Measurements from ENCODE around the gene CLEC7A.

CLEC7A gene

DNA sequence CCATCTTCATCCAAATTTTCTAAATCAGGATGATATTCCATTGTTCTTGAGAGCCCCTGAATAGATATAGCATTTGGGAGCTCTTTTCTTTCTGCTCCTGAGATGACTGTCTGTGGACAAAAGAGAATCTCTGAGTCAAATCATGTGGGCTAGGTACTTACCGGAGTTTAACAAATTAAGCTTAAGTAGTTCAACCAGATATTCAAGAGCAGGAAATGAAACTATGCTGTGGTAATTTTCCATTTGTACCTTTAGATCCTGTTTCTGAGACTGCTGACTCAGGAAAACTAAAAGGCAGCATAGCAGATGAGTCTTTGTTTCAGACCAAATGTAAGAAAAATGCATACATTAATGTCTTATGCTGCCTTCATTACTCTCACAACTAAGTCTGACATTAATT, at the start of gene CLEC7A:
TSS of gene CLEC7A (minus strand) at position 158 of the 400 bp plus-strand sequence. CDS start at position 41, 117 bp downstream.
- in situ Hi-C loops (cut with MboI; ENCODE audit: low sequenced_read_pairs, unreplicated experiment), result loop anchor here (25.0 kb wide), 1 partner anchor 318 kb away; no protein-coding TSS in a partner anchor
- TF ChIP-seq, protein P1, sequence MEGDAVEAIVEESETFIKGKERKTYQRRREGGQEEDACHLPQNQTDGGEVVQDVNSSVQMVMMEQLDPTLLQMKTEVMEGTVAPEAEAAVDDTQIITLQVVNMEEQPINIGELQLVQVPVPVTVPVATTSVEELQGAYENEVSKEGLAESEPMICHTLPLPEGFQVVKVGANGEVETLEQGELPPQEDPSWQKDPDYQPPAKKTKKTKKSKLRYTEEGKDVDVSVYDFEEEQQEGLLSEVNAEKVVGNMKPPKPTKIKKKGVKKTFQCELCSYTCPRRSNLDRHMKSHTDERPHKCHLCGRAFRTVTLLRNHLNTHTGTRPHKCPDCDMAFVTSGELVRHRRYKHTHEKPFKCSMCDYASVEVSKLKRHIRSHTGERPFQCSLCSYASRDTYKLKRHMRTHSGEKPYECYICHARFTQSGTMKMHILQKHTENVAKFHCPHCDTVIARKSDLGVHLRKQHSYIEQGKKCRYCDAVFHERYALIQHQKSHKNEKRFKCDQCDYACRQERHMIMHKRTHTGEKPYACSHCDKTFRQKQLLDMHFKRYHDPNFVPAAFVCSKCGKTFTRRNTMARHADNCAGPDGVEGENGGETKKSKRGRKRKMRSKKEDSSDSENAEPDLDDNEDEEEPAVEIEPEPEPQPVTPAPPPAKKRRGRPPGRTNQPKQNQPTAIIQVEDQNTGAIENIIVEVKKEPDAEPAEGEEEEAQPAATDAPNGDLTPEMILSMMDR (IDR thresholded peaks at IDR 0.05; ENCODE audit: borderline replicate concordance, control extremely low read depth, extremely low read depth, insufficient read depth, missing control alignments), result no peak
- peak; percentile 52 for DNase-seq (ENCODE audit: low spot score)

DNA sequence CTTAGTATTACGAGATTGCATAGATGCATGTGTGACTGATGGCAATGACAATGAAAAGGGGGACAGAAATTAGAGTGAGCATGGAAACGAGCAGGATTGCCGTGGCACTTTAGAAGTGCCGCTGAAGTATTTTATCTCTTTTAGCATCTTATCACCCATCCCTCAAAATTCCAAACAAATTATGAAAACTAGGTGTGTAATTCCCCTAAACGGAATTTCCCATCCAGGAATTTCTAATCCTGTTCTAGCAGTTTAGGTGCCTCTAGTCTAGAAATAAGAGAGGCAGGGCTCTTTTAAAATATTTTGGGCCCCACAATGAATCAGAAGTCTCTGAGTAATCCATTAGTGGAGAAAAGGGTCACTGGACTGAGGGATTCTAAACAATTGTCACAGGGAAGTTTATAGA, 49.8 kb upstream of the CLEC7A start:
- TF ChIP-seq, protein P1 (IDR thresholded peaks at IDR 0.05; ENCODE audit: borderline replicate concordance, control extremely low read depth, extremely low read depth, insufficient read depth, missing control alignments), result no peak
- no peak for DNase-seq (ENCODE audit: low spot score)
- in situ Hi-C loops (cut with MboI; ENCODE audit: low sequenced_read_pairs, unreplicated experiment), result no loop called here

DNA sequence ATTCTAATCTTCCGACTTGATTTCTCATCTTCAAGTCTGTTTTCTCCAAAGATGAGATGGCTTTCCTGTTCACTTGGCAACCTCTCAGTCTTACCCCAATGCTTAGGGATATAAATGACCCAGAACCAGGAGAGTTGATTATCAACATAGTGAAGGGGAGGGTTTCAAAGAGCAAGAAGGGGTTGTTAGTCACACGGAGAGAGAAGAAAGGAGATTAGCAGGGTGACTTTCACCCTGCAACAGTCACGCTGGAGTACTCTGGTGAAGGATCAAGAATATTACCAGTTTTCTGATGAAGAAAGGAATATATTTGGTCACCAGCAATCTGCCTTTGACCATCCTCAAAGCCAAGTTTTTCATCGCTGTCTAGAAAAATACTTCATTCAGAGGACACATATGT, 48.8 kb upstream of the CLEC7A start, which contains the start of gene TMEM52B:
TSS of gene TMEM52B (plus strand) at position 212 of the 400 bp plus-strand sequence. CDS start 543 bp downstream, outside the sequence.
- in situ Hi-C loops (cut with MboI; ENCODE audit: low sequenced_read_pairs, unreplicated experiment), result no loop called here
- no peak for DNase-seq (ENCODE audit: low spot score)
- TF ChIP-seq, protein P1 (IDR thresholded peaks at IDR 0.05; ENCODE audit: borderline replicate concordance, control extremely low read depth, extremely low read depth, insufficient read depth, missing control alignments), result no peak

DNA sequence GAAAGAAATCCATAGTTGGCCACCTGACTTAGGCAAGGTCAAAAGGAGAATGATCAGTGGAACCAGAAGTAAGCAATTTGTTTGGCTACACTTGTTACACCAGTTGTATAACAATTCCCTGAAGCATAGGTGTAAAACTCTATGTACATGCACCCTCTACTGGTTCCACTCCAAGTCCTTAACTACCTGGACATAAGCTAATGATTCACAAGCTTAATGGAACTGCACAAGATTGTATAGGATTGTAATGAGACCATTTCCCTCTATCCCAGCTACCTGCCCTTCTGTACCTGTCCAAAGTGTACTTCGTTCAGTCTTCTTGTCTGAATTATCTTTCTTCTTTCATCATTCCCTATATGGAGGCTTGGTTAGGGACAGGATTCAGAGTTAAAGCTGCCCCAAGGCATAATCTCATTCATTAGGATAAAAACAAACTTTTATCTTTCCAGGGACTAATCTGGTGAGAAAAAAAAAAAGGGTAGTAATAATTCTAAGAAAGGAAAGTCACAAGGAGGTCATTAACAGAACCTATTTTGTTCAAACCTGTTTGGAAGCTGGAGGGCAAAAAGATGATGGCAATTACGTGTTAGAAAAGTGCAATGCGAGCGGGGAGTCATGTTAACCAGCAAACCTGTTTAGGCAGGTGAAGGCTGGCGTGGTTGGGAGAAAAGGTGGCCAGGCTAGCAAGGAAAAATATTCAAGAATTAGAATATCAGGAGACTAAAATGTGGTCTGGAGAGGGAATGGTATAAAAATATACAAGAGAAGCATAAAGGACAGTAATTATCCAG, 46.0 kb upstream of the CLEC7A start:
- no peak for DNase-seq (ENCODE audit: low spot score)
- TF ChIP-seq, protein P1 (IDR thresholded peaks at IDR 0.05; ENCODE audit: borderline replicate concordance, control extremely low read depth, extremely low read depth, insufficient read depth, missing control alignments), result no peak
- in situ Hi-C loops (cut with MboI; ENCODE audit: low sequenced_read_pairs, unreplicated experiment), result no loop called here

DNA sequence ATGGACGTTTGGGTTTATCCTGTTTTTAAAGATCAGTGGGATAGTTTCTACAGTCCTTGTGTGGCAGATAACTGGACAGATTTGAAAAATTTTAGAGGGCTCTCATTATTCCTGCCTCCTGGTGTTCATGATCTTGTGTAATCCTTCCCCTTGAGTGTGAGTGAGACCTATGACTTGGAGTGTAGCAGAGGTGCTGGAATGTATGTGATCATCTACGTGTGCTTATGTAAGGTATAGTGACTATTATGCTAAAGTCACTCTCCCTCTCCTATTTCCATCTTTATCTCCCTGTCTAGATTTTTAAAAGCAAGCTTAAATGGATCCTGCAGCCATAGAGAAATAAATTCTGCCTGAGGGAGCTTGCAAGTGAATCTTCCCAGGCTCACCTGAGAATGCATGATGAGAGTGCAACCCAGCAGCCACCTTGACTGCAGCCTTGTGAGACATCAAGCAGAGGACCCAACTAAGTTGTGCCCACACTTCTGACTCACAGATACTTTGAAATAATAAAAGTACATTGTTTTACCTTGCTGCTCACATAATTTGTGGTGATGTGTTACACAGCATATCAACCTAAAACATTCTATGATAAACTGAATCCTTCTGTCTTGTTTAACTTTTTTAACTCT, 45.1 kb upstream of the CLEC7A start:
- TF ChIP-seq, protein P1 (IDR thresholded peaks at IDR 0.05; ENCODE audit: borderline replicate concordance, control extremely low read depth, extremely low read depth, insufficient read depth, missing control alignments), result no peak

DNA sequence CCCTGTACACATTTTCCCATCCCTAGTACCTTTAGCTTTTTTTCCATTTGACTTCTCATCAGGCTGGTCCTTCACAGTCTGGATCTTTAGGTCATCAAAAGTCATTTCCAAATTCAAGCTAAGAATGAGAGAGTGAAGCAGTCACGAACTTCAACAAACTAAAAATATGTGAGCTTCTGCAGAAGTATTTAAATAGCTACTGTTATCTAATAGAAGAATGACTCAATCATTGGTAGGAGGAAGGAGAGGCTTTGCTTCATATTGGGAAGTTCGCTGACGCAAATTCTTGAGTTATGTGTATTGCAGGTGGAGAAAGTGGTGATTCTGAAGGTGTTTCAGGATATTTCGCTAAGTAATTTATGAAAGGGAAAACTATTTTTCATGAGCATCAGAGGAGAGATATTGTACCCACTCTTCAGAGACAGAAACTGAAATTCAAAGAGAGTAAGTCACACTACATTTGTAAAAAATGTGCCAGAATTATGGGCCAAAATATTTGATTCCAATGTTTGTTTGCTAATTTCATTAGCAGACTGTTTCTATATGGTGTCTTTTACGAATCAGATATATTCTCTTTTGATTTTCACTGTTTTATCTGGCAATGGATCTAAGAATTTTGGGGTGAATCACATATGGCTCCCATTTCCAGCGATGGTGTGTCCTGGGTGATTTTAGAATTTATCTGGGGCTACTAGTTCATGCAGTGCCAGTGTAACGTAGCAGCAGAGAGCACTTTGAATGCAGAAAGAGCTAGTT, 42.2 kb upstream of the CLEC7A start, which contains the start of gene OLR1:
TSS of gene OLR1 (minus strand) at position 160 of the 756 bp plus-strand sequence. CDS start at position 105, 55 bp downstream.
- DNase-seq (ENCODE audit: low spot score), result no peak
- in situ Hi-C loops (cut with MboI; ENCODE audit: low sequenced_read_pairs, unreplicated experiment), result no loop called here
- TF ChIP-seq, protein P1 (IDR thresholded peaks at IDR 0.05; ENCODE audit: borderline replicate concordance, control extremely low read depth, extremely low read depth, insufficient read depth, missing control alignments), result no peak

More for the DNA sequence above, 45.1 kb upstream of the CLEC7A start:
- no peak for DNase-seq (ENCODE audit: low spot score)
- in situ Hi-C loops (cut with MboI; ENCODE audit: low sequenced_read_pairs, unreplicated experiment), result no loop called here
